ENCODE results near the gene IRAK2.

IRAK2 gene

DNA sequence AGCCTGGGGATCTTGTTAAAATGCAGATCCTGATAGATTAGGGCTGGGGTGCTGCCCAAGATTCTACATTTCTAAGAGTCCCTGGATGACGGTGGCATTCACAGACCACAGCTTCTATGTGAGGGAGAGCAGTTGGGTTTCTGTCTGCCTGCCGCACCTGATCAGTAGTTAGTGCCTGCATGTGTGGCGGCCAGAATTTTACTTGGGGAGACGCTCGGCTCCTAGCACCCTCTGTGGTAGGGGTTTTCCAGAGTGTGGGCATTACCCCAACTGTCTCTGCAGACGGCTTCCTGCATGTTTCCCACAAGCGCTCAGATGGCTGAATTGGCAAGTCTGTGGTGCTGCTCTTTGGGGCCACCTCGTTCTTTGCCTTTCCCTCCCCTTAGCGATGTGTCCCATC is 119.8 kb downstream of the IRAK2 start:
- DNase-seq (ENCODE audit: low spot score) = no peak

DNA sequence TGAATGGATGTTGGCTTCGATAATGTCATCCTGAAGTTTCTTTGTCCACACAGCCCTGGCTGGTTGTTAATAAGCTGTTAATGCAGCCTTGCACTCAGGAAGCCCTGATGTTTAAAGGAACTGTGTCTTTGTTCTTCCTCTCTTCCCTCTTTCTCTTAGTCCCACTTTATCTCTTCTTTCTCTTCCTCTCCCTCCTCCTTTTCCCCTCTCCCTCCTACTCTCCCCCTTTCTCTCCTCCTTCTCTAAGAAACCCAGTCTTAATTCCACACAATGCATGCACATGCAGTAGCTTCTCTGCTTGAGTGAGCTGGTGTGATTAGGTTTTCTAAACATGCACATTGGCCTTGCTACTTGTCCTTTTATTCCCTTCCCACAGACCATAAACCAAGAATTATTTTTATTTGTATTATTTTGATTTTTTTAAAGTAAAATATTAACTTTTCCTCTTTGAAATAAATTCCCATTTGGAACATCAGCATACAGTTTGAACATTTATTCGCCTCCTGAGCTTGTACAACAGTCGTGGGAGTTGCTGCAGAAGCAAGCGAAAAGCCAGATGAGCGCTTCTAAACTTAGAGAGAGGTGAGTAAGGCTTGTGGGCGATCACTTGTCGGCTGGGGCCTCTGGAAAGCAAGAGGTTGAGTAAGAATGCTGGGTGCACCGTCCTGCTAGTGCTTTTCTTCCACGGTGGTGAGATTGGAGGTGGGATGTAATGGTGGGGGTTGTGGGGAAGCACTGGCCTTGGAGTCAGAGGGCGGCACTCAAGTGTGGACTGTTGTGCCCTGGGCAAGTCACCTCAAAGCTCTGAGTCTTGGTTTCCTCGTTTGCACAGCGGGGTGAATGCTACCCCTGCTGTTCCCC is 120.8 kb downstream of the IRAK2 start:
- DNase-seq (ENCODE audit: low spot score) = no peak

DNA sequence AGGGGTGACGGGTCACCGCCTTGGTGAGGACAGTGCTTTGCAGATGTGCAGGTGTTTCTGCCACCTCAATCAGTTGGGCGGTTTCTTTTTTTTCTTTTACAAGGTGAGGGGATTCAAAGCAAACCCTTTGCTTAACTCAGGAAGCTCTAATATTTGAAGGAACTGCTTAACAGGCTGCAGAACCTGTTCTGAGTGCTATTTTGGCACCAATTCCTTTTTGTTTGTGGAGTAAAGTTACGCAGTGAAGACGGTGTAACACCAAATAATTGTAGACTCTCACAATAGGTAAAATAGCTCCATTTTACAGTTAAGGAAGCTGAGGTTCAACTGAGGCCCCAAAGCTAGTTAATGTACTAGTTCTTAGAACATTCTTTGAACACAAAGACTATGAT is 121.4 kb downstream of the IRAK2 start:
- no peak for DNase-seq (ENCODE audit: low spot score)

DNA sequence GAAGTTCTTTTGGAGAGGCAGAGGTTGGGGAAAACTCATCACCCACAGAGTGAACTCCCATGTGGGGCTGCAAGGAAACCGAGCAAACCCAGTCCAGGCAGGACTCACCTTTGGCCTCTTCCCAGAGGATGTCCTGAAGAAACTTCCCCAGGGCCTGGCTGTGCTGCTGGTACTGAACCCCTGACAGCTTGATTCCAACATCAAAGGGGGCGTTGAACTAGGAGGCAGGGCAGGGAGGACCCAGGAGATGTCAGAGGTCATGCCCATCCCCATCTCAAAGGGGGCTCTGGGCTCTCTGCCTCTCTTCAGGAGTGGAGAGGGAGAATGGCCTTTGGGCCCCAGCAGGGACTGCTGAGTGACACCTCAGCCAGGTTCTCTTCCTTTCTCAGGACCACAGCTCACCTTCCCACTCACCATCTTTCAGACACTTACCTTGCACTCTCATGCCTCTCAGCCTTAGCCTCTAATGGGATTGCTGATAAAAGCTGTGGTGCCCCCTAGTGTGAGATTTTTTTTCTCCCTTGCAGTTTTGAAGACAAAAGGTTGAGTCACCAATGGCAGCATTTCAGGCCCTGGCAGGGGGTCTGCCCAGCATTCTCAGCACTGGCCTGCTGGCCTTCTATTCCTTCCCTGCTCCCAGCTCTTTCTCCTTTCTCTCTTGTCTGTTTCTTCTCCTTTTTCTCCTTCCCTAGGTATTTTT is 122.0 kb downstream of the IRAK2 start:
- DNase-seq (ENCODE audit: low spot score) = peak; percentile 58

DNA sequence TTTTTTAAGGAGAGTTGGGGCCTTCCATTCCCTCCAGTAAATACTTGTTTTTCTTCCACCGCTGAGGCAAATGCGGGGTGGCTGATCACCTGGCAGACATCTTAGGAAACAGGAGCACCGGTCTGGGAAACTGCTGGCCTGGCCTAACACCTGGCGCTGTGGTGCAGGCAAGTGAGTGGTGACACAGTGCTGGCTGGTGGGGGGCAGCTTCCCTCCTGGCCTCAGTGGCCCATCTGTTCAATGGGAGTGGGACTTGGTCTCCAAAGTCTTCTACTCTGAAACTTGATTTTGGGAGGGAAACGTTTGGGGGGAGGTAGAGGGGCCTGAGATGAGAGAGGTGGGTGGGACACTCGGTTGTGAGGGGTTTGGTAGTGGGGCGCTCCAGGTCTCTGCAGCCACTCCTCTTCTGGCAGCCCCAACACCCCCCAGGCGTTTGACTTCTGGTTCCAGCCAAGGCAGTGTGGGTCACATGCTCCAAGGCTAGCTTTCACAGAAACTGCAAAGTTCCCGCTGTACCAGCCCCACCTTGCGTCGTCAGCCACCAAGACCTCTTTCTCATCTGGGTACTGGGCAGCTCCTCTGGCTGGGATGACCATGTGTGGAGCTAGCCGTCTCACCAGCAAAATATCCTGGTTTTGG is 123.3 kb downstream of the IRAK2 start:
- no peak for DNase-seq (ENCODE audit: low spot score)

DNA sequence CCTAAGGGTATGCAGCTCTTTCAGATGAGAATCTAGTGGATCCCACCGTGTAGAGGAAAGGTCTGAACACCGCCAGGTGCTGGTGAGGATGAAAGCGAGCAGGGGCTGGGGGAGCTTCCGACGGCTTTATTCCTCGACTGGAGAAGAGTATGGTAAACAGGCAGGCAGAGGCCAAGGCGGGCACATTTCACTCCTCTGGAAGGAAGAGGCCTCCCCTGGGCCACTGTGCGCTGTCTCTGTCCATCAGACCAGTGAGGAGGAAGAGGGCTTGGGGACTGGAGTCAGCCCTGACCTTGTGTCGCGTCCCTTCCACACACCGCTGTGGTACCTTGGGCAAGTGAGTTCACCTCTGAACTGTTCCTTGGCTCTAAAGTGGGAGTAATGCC is 123.8 kb downstream of the IRAK2 start:
- DNase-seq (ENCODE audit: low spot score) = no peak

DNA sequence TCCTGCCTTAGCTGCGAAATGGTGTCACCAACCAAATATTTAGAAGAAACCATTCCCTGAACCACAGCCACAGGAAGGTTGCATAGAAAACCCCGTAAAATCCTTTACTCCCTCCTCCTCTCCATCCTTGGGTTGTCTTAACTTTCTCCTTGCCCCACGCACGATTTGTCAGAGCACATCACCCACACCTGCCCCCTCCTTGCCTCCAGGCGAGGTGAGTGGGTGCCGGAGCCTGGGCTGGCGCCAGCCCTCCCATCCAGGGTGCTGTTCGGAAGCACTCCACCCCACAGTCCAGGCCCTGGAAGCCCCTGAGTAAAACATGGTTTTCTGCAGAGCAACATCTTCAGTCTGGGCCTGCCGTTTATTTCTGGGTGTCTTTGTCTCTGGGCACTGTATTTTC is 124.4 kb downstream of the IRAK2 start:
- no peak for DNase-seq (ENCODE audit: low spot score)

DNA sequence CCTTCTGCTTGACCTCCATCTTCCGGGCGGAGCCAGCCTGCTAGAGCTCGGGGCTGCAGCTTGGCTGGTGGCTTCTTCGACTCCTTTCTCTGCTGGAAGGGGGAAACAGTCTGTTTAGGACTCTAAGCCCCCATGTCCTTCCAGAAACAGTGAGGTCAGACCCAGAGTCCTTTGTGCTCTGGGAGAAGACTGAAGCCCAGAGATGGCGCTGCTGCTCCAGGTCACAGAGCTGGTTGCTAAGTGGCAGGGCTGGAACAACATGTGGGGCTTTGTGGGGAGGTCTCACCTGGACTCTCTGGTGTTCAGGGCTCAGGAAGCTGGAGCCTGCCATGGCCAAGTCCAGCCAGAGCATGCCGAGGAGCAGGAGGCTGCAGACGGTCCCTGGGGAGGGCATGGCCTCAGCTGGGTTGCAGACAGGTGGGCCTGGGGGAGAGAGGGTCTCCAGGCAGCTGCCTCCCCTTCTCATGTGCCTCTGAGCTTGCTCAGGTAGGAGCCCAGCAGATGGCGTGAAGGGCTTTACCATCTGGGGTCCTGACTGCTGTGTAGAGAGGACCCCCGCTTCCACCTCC is 125.2 kb downstream of the IRAK2 start:
- DNase-seq (ENCODE audit: low spot score) = no peak

DNA sequence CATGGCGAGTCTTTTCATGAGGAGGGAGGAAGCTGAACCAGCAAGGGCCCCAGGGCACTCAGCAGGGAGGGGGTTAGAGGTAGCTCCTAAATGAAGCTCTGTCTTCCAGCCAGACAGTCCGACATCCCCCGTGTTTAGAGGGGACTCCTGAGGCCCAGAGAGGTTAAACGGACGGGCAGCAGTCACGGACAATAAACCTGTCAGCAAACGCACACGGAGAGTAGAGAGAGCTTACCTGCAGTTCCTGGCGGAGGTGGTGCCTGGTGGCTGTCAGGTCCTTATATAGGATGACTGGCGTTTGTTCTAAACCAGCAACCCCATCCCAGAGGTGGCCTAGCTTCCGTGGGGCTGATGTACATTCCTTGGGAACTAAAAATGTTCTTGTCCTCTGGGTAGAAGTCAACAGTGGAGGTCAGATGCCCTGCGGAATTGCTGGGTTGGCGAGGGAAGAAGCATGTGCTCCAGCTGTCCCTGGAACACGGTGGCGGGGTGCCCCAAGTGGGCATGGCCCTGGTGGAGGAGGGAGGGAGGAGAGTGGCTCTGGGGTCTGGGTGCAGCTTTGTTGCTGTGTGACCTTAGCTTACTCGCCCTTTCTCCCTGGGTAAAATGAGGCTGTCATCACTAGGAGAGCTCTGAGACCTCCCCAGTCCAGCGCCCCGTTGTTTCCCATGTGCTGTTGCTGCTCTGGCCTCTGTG is 125.9 kb downstream of the IRAK2 start:
- DNase-seq (ENCODE audit: low spot score) = no peak

DNA sequence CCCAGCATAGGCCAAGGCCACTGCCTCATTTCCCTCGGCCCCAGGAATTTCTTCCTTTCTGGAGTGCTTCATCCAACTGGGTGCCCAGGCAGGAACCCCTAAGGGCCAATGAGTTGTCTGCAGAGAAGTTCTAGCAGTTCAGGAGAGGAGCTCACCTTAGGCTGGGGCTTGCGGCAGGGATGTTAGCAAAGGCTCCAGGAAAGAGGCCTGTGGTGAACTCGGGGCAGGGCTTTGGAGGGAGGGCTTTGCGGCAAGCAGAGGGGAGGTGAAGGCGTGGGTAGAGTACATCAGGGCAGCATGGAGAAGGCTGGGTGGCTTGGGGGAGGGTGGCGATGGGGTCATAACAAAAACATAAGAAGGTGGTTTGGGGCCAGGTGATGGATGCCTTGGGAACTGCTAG is 126.9 kb downstream of the IRAK2 start:
- no peak for DNase-seq (ENCODE audit: low spot score)

DNA sequence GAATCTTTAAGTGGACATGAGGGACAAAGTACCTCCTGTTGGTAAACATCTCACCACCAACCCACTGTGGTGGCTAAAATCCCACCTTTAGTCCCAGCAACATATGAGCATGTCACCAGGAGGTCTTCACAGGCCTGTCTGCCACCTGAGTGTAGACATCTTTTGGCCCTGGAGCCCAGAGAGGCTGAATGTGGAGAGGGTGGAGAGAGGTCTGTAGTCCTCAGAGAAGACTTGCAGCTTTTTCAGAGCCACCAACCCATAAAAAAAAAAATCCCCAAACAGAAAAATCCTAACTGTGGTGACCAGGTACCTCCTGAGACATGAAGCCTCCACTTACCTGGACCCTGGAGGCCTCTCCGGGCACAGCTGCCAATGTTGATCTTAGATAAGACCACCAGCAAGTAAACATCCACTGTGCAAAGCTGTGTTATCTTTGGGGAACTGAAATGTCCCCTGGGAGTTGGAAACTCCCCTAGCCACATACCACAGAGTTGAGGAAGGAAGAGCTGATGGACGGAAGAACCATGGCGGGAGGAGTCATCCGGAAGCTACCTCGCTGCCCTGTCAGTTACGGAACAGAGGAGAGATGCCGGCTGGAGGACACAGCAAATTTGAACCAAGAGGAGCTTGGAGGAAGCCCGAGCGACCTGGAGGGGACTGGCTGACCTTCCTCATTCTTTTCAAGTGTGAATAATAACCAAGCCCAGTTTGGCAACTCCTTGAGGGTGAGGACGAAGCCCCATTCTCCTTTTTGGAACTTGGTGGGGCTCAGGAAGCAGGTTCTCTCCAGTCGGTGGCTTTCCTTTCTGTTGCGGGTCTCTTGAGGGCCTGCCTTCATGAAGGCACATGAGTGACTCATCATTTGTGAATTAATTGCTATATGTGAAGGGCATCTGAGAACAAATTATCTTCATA is 128.0 kb downstream of the IRAK2 start, which contains the start of gene GHRL:
Gene GHRL (minus strand): TSS at position 443 of the 915 bp plus-strand sequence. CDS start 2,767 bp downstream, outside the sequence.
- DNase-seq (ENCODE audit: low spot score) = no peak
